Upper lobe of left lung (tissue), 6 donors: Measurements from ENCODE around the gene APOBEC3F. TPM values are rescaled to one million over a fixed set of nuclear protein-coding genes. Genes with fewer than 3 reads are reported as not detected.

Experiments
- ATAC-seq, 2 donors: fragments of 200-7000 bp; cut with Tn5 transposase; one replicate each; pipeline ENCODE4 v1.9.1; 2022; ENCODE audit warnings: mild to moderate bottlenecking in 2 of 2, moderate library complexity in 2 of 2; ENCODE audit not compliant: low FRiP score in 2 of 2
- DNase-seq, 2 donors: peaks; one replicate each; pipeline ENCODE4 v3.0.0-alpha.2; 2019 to 2020
- H3K27ac ChIP-seq, 4 donors: fragments of 200-600 bp; sonication (generic); one replicate each; pipeline ENCODE4 v1.5.1; 2016 to 2019
- H3K27me3 ChIP-seq, 4 donors: fragments of 200-600 bp; sonication (generic); one replicate each; pipeline ENCODE4 v1.5.1; 2017 to 2019
- H3K36me3 ChIP-seq, 4 donors: fragments of 200-600 bp; sonication (generic); one replicate each; pipeline ENCODE4 v1.5.1; 2016 to 2019
- H3K4me1 ChIP-seq, 4 donors: fragments of 200-600 bp; sonication (generic); one replicate each; pipeline ENCODE4 v1.5.1; 2018 to 2019
- H3K4me3 ChIP-seq, 4 donors: fragments of 200-600 bp; sonication (generic); one replicate each; pipeline ENCODE4 v1.5.1; 2017 to 2019; ENCODE audit warnings: mild to moderate bottlenecking in 2 of 4, moderate library complexity in 1 of 4
- H3K9me3 ChIP-seq, 4 donors: fragments of 200-600 bp; sonication (generic); one replicate each; pipeline ENCODE4 v1.5.1; 2018 to 2019
- CTCF ChIP-seq, 6 experiments: fragments of 450-650 bp in 4 of 6; fragments of 200-600 bp in 2 of 6; sonication (generic) in 2 of 6; IDR thresholded peaks; one replicate each; pipeline ENCODE4 v1.5.1; 2016 to 2019; ENCODE audit warnings: antibody characterized with exemption in 6 of 6
- EP300 ChIP-seq, 4 donors: sonication (generic); formaldehyde crosslinking; IDR thresholded peaks; one replicate each; pipeline ENCODE4 v1.5.1; 2017; ENCODE audit warnings: antibody characterized with exemption in 4 of 4, control low read depth in 2 of 4
- POLR2A ChIP-seq, 4 donors: fragments of 450-650 bp; IDR thresholded peaks; one replicate each; pipeline ENCODE4 v1.5.1; 2016 to 2017; ENCODE audit warnings: antibody characterized with exemption in 4 of 4, mild to moderate bottlenecking in 2 of 4
- POLR2AphosphoS5 ChIP-seq, 2 donors: sonication (generic); formaldehyde crosslinking; IDR thresholded peaks; one replicate each; pipeline ENCODE4 v1.5.1; 2017; ENCODE audit warnings: antibody characterized with exemption in 2 of 2
- WGBS, 2 donors: methylation state at CpG; one replicate each; pipeline ENCODE4 v1.1.5; 2017 to 2018; 5-methylcytosine and 5-hydroxymethylcytosine counted together
- total RNA-seq, 6 donors: library from RNA; depleted of rRNA in 4 of 6; stranded (reverse); fragments of >200 nt in 4 of 6; gene quantifications; one replicate each; pipeline versions ENCODE4 v1.1.0 to v1.2.1, GENCODE V29; 2016 to 2021
- donor health status: DM: no; HTN: no; CAD: no; lungs with moderate emphysema.
- donor health status: DM: no; HTN: yes; CAD: no; lungs with severe emphysema.

The APOBEC3F gene
- total RNA-seq, 6 donors from 2014 or later: 4.0 to 12.0 (median 6.5) TPM

- Histone ChIP-seq H3K27me3 (no peaks in the 10 kb centered on the region), H3K27ac (peak within 1 kb of the TSS in 3 of 4 donors; percentile 67 to 80 (median 75)), H3K9me3 (no peaks in the 10 kb centered on the region), H3K36me3 (no peaks in the 10 kb centered on the region), H3K4me3 (no peak within 1 kb of the TSS), H3K4me1 (peaks cover 7 to 13% (median 12%) of the 10 kb centered on the region in 4 donors)
- 63 to 68% methylated on average over 7 to 9 of the region's 9 CpGs for WGBS, 2 donors
- TF ChIP-seq CTCF (IDR thresholded peaks at IDR 0.05) (no peak), POLR2A (IDR thresholded peaks at IDR 0.05) (peak in 1 of 4 donors; percentile 13)
- ATAC-seq (peak; percentile 58 to 66), DNase-seq (peak; percentile 44 to 77)
Measured at GRCh38 chr22:39097098-39098020, 56.7 kb downstream of the APOBEC3F start, which contains the start of gene APOBEC3H. APOBEC3H (plus strand) TSS chr22:39097244; CDS start chr22:39100279, 3,035 bp downstream.

- no peaks in the 10 kb centered on the region for H3K36me3 ChIP-seq
- no peak for DNase-seq
- H3K4me3 ChIP-seq: no peak overlapping the region
- ATAC-seq: no peak
- H3K9me3 ChIP-seq: no peaks in the 10 kb centered on the region
- no peaks in the 10 kb centered on the region for H3K27me3 ChIP-seq
- TF ChIP-seq POLR2A (IDR thresholded peaks at IDR 0.05): no peak
- TF ChIP-seq EP300 (IDR thresholded peaks at IDR 0.05): no peak
- TF ChIP-seq POLR2AphosphoS5 (IDR thresholded peaks at IDR 0.05): no peak
- TF ChIP-seq CTCF (IDR thresholded peaks at IDR 0.05): no peak
- peak overlapping the region in 1 of 4 donors; percentile 67 for H3K27ac ChIP-seq
- WGBS, 2 donors: 76 to 81% methylated on average over 5 to 6 of the region's 6 CpGs
- peaks cover 7 to 13% (median 9%) of the 10 kb centered on the region in 4 donors for H3K4me1 ChIP-seq
Measured at GRCh38 chr22:39098026-39098425, 57.4 kb downstream of the APOBEC3F start.

DNA sequence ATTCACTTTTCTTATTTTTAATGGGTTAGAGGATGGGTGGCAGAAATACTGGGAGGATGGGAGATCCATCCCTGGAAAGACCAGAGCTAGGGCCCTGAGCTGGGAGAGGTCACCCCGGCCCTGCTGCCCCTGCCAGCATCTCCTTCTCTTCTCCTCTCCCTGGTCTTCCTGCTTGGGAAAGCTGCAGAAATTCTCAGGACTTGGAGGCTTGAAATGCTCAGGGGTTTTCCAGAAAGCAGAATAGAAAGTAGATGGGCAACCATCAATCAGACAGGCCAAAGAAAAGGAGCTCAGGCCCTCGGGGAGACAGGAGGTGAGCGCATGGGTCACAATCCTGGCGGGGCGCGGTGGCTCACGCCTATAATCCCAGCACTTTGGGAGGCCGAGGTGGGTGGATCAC is 57.9 kb downstream of the APOBEC3F start:
- no peaks in the 10 kb centered on the region for H3K27me3 ChIP-seq
- no peaks in the 10 kb centered on the region for H3K36me3 ChIP-seq
- H3K4me3 ChIP-seq: no peak overlapping the region
- no peaks in the 10 kb centered on the region for H3K9me3 ChIP-seq
- H3K27ac ChIP-seq: peak overlapping the region in 1 of 4 donors; percentile 67
- peaks cover 7 to 13% (median 9%) of the 10 kb centered on the region in 4 donors for H3K4me1 ChIP-seq
- 87 to 99% methylated on average over 8 of the region's 8 CpGs for WGBS, 2 donors
- TF ChIP-seq POLR2A (IDR thresholded peaks at IDR 0.05): no peak
- TF ChIP-seq CTCF (IDR thresholded peaks at IDR 0.05): no peak
- TF ChIP-seq POLR2AphosphoS5 (IDR thresholded peaks at IDR 0.05): no peak
- no peak for TF ChIP-seq EP300 (IDR thresholded peaks at IDR 0.05)
- DNase-seq: no peak
- no peak for ATAC-seq

GRCh38 chr22:39101226-39101625 is 60.6 kb downstream of the APOBEC3F start:
- Histone ChIP-seq H3K4me3 (no peak overlapping the region), H3K27me3 (no peaks in the 10 kb centered on the region), H3K4me1 (peaks cover 7 to 13% (median 9%) of the 10 kb centered on the region in 4 donors), H3K27ac (no peak overlapping the region), H3K36me3 (no peaks in the 10 kb centered on the region), H3K9me3 (no peaks in the 10 kb centered on the region)
- 75 to 100% methylated on average over 2 to 10 of the region's 13 CpGs for WGBS, 2 donors
- ATAC-seq (peak in 1 of 2 donors; percentile 17), DNase-seq (no peak)
- TF ChIP-seq POLR2A (IDR thresholded peaks at IDR 0.05) (no peak), POLR2AphosphoS5 (IDR thresholded peaks at IDR 0.05) (no peak), CTCF (IDR thresholded peaks at IDR 0.05) (no peak), EP300 (IDR thresholded peaks at IDR 0.05) (no peak)
